CD4-positive, alpha-beta memory T cell (primary cell): ENCODE results near the gene ZFPM1. TPM values are rescaled to one million over a fixed set of nuclear protein-coding genes. Genes with fewer than 3 reads are reported as not detected.
"Not testable (repeated sequence)": the region's sequence is repeated elsewhere in the genome, so short reads cannot be mapped to it uniquely, and the experiment has no call there.

Experiments used
- CTCF ChIA-PET: fragments of 350-600 bp; sonication (Branson Sonifier 250); formaldehyde crosslinking; loops from one replicate; lab custom pipeline; 2021; ENCODE audit warnings: inconsistent platforms; ENCODE audit not compliant: partially characterized antibody; lab: Charles Lee
- POLR2A ChIA-PET: fragments of 350-600 bp; sonication (Branson Sonifier 250); formaldehyde crosslinking; loops from one replicate; lab custom pipeline; 2021; ENCODE audit not compliant: partially characterized antibody; lab: Charles Lee
- DNase-seq, 5 donors: peaks; one replicate each; pipeline versions ENCODE4 v3.0.0 to v3.0.0-alpha.2; 2020 to 2022; ENCODE audit warnings: mixed read lengths in 1 of 5
- H3K27ac ChIP-seq: one replicate; pipeline ENCODE4 v1.7.0; 2013; ENCODE audit warnings: low read depth, low read length
- H3K27me3 ChIP-seq: 2 replicates; pipeline ENCODE4 v1.7.0; 2013; ENCODE audit warnings: mild to moderate bottlenecking, low read length, moderate library complexity; ENCODE audit not compliant: insufficient read depth
- H3K36me3 ChIP-seq: 2 replicates; pipeline ENCODE4 v1.7.0; 2013; ENCODE audit warnings: mild to moderate bottlenecking, low read length, moderate library complexity; ENCODE audit not compliant: insufficient read depth
- H3K4me1 ChIP-seq: 2 replicates; pipeline ENCODE4 v1.7.0; 2013; ENCODE audit warnings: mild to moderate bottlenecking, low read length, moderate library complexity; ENCODE audit not compliant: insufficient read depth
- H3K4me3 ChIP-seq, 2 donors: one replicate each; pipeline ENCODE4 v1.7.0; 2013; ENCODE audit warnings: low read length in 2 of 2, mild to moderate bottlenecking in 1 of 2
- H3K9me3 ChIP-seq, 2 donors: one replicate each; pipeline ENCODE4 v1.7.0; 2013; ENCODE audit warnings: low read length in 2 of 2, control low read depth in 1 of 2; ENCODE audit not compliant: control insufficient read depth in 1 of 2
- H3K27ac Mint-ChIP-seq, 7 donors: one replicate each; pipeline ENCODE4 v1.8.0; 2020 to 2021; ENCODE audit warnings: mixed read lengths in 7 of 7, mild to moderate bottlenecking in 6 of 7, inconsistent platforms in 3 of 7, moderate library complexity in 3 of 7
- H3K27me3 Mint-ChIP-seq, 2 donors: one replicate each; pipeline ENCODE4 v1.8.0; 2020 to 2021; ENCODE audit warnings: mixed read lengths in 2 of 2
- H3K36me3 Mint-ChIP-seq, 2 donors: one replicate each; pipeline ENCODE4 v1.8.0; 2020 to 2021; ENCODE audit warnings: mixed read lengths in 2 of 2, inconsistent platforms in 1 of 2, mild to moderate bottlenecking in 1 of 2
- H3K4me1 Mint-ChIP-seq, 4 donors: one replicate each; pipeline ENCODE4 v1.8.0; 2020 to 2021; ENCODE audit warnings: mixed read lengths in 4 of 4, mild to moderate bottlenecking in 1 of 4
- H3K4me3 Mint-ChIP-seq, 8 donors: one replicate each; pipeline ENCODE4 v1.8.0; 2020 to 2021; ENCODE audit warnings: mixed read lengths in 8 of 8, mild to moderate bottlenecking in 7 of 8, moderate library complexity in 6 of 8, inconsistent platforms in 3 of 8
- H3K9me3 Mint-ChIP-seq, 8 donors: one replicate each; pipeline ENCODE4 v1.8.0; 2020 to 2021; ENCODE audit warnings: mixed read lengths in 8 of 8, mild to moderate bottlenecking in 5 of 8, inconsistent platforms in 3 of 8, moderate library complexity in 1 of 8
- intact Hi-C: fragments of 100-400 bp; cut with micrococcal nuclease; formaldehyde crosslinking; loops from one replicate; pipeline ENCODE4 v1.15.1; 2023
- polyA plus RNA-seq, 2 donors: library from polyadenylated mRNA; unstranded; fragments of 300-500 nt; fragmentation: Illumina TruSeq; gene quantifications; one replicate each; pipeline ENCODE4 v1.2.3, GENCODE V29; 2021
- total RNA-seq, 2 experiments: library from RNA; stranded (reverse); gene quantifications; one replicate each; pipeline ENCODE4 v1.2.3, GENCODE V29; 2021

The ZFPM1 gene
- total and polyA plus RNA-seq, 4 experiments from 2014 or later = 0.07 to 20.5 (median 9.7) TPM

- no peak for DNase-seq
- no peaks in the 10 kb centered on the region for H3K9me3 ChIP-seq
- H3K4me3 Mint-ChIP-seq = peak overlapping the region in 3 of 8 donors; percentile 30 to 63 (median 43)
- H3K4me1 Mint-ChIP-seq = peaks cover 26 to 84% (median 56%) of the 10 kb centered on the region in 4 donors
- no peaks in the 10 kb centered on the region for H3K36me3 Mint-ChIP-seq
- intact Hi-C loops = no loop called here
- no peaks in the 10 kb centered on the region for H3K36me3 ChIP-seq
- no peaks in the 10 kb centered on the region for H3K27me3 Mint-ChIP-seq
- peak overlapping the region; percentile 39 for H3K27ac ChIP-seq
- peaks cover 0 to 8% (median 0%) of the 10 kb centered on the region in 8 donors for H3K9me3 Mint-ChIP-seq
- no peak overlapping the region for H3K4me3 ChIP-seq
- H3K27ac Mint-ChIP-seq = peak overlapping the region; percentile 61 to 94 (median 81)
- ChIA-PET POLR2A (interaction anchor here (1.0 to 2.6 kb wide), 5 partner anchors 10 to 38 kb away, joined by 3 to 9 read pairs (median 4); no protein-coding TSS in a partner anchor), CTCF (no interaction called here)
- peaks cover 92% of the 10 kb centered on the region for H3K4me1 ChIP-seq
- H3K27me3 ChIP-seq = no peaks in the 10 kb centered on the region
Measured at GRCh38 chr16:88466949-88467348, 13.9 kb downstream of the ZFPM1 start.

GRCh38 chr16:88467541-88467944 lies 14.5 kb downstream of the ZFPM1 start:
- H3K9me3 Mint-ChIP-seq = peaks cover 0 to 8% (median 0%) of the 10 kb centered on the region in 8 donors
- H3K27me3 Mint-ChIP-seq = no peaks in the 10 kb centered on the region
- ChIA-PET CTCF (no interaction called here), POLR2A (interaction anchor here (1.5 to 2.6 kb wide), 4 partner anchors 11 to 13 kb away, joined by 3 to 9 read pairs (median 5); no protein-coding TSS in a partner anchor)
- peaks cover 27 to 81% (median 58%) of the 10 kb centered on the region in 4 donors for H3K4me1 Mint-ChIP-seq
- no peak for DNase-seq
- no peaks in the 10 kb centered on the region for H3K36me3 Mint-ChIP-seq
- H3K4me3 Mint-ChIP-seq = peak overlapping the region in 1 of 8 donors; percentile 46
- intact Hi-C loops = no loop called here
- H3K27me3 ChIP-seq = no peaks in the 10 kb centered on the region
- no peaks in the 10 kb centered on the region for H3K36me3 ChIP-seq
- peak overlapping the region in 5 of 7 donors; percentile 42 to 94 (median 75) for H3K27ac Mint-ChIP-seq
- H3K4me3 ChIP-seq = no peak overlapping the region
- H3K27ac ChIP-seq = no peak overlapping the region
- peaks cover 92% of the 10 kb centered on the region for H3K4me1 ChIP-seq
- no peaks in the 10 kb centered on the region for H3K9me3 ChIP-seq

GRCh38 chr16:88468275-88469129 lies 15.4 kb downstream of the ZFPM1 start:
- no peaks in the 10 kb centered on the region for H3K36me3 Mint-ChIP-seq
- POLR2A ChIA-PET = interaction anchor here (2.6 kb wide), 1 partner anchor 13 kb away, joined by 6 read pairs; no protein-coding TSS in a partner anchor
- Histone ChIP-seq H3K27me3 (no peaks in the 10 kb centered on the region), H3K9me3 (no peaks in the 10 kb centered on the region), H3K36me3 (no peaks in the 10 kb centered on the region), H3K4me3 (no peak overlapping the region), H3K4me1 (peaks cover 89% of the 10 kb centered on the region), H3K27ac (peak overlapping the region; percentile 63)
- peak in 1 of 5 donors; percentile 43 for DNase-seq
- peak overlapping the region in 6 of 7 donors; percentile 85 to 99 (median 96) for H3K27ac Mint-ChIP-seq
- peaks cover 29 to 74% (median 55%) of the 10 kb centered on the region in 4 donors for H3K4me1 Mint-ChIP-seq
- intact Hi-C loops = no loop called here
- H3K9me3 Mint-ChIP-seq = peaks cover 0 to 8% (median 0%) of the 10 kb centered on the region in 8 donors
- no peaks in the 10 kb centered on the region for H3K27me3 Mint-ChIP-seq
- CTCF ChIA-PET = no interaction called here
- peak overlapping the region in 2 of 8 donors; percentile 24 to 25 for H3K4me3 Mint-ChIP-seq

GRCh38 chr16:88469615-88470395 lies 16.7 kb downstream of the ZFPM1 start:
- H3K27ac ChIP-seq = peak overlapping the region; percentile 63
- peak overlapping the region in 1 of 2 donors; percentile 7 for H3K4me3 ChIP-seq
- H3K27me3 ChIP-seq = no peaks in the 10 kb centered on the region
- Mint-ChIP-seq H3K4me3 (peak overlapping the region; percentile 5 to 78 (median 66)), H3K4me1 (peaks cover 23 to 70% (median 49%) of the 10 kb centered on the region in 4 donors), H3K36me3 (no peaks in the 10 kb centered on the region), H3K27me3 (no peaks in the 10 kb centered on the region), H3K9me3 (peaks cover 0 to 10% (median 0%) of the 10 kb centered on the region in 8 donors), H3K27ac (peak overlapping the region; percentile 85 to 99 (median 95))
- intact Hi-C loops = no loop called here
- DNase-seq = peak; percentile 52 to 75 (median 70)
- peaks cover 76% of the 10 kb centered on the region for H3K4me1 ChIP-seq
- POLR2A ChIA-PET = interaction anchor here (0.9 to 2.3 kb wide), 2 partner anchors 15 to 17 kb away, joined by 4 to 11 read pairs; partner anchors contain the start of gene ZFPM1
- CTCF ChIA-PET = no interaction called here
- no peaks in the 10 kb centered on the region for H3K9me3 ChIP-seq
- H3K36me3 ChIP-seq = no peaks in the 10 kb centered on the region

- Mint-ChIP-seq H3K4me1 (peaks cover 23 to 66% (median 47%) of the 10 kb centered on the region in 4 donors), H3K4me3 (peak overlapping the region in 5 of 8 donors; percentile 43 to 78 (median 66)), H3K27ac (peak overlapping the region; percentile 77 to 99 (median 95)), H3K9me3 (peaks cover 0 to 10% (median 0%) of the 10 kb centered on the region in 8 donors)
- Histone ChIP-seq H3K27ac (peak overlapping the region; percentile 63), H3K4me1 (peaks cover 72% of the 10 kb centered on the region)
- CTCF ChIA-PET, H3K27me3 Mint-ChIP-seq, H3K27me3 ChIP-seq, H3K36me3 Mint-ChIP-seq, H3K36me3 ChIP-seq, H3K9me3 ChIP-seq, H3K4me3 ChIP-seq, intact Hi-C loops: not testable (repeated sequence)
- peak; percentile 56 to 78 (median 64) for DNase-seq
- POLR2A ChIA-PET = interaction anchor here (1.1 to 2.3 kb wide), 2 partner anchors 15 to 17 kb away, joined by 5 to 11 read pairs; partner anchors contain the start of gene ZFPM1
Measured at GRCh38 chr16:88470396-88470680, 17.3 kb downstream of the ZFPM1 start.

GRCh38 chr16:88470696-88471095 lies 17.6 kb downstream of the ZFPM1 start:
- POLR2A ChIA-PET = interaction anchor here (1.1 to 2.3 kb wide), 2 partner anchors 16 to 18 kb away, joined by 5 to 11 read pairs; partner anchors contain the start of gene ZFPM1
- intact Hi-C loops = not testable (repeated sequence)

More at GRCh38 chr16:88470696-88471095, 17.6 kb downstream of the ZFPM1 start:
- Mint-ChIP-seq H3K9me3 (peaks cover 0 to 10% (median 0%) of the 10 kb centered on the region in 8 donors), H3K4me3 (peak overlapping the region in 4 of 8 donors; percentile 22 to 72 (median 42)), H3K4me1 (peaks cover 23 to 66% (median 45%) of the 10 kb centered on the region in 4 donors), H3K27ac (peak overlapping the region; percentile 84 to 97 (median 90))
- H3K27me3 Mint-ChIP-seq, H3K4me3 ChIP-seq, H3K9me3 ChIP-seq, CTCF ChIA-PET, H3K36me3 ChIP-seq, H3K36me3 Mint-ChIP-seq, H3K27me3 ChIP-seq: not testable (repeated sequence)
- Histone ChIP-seq H3K27ac (peak overlapping the region; percentile 69), H3K4me1 (peaks cover 69% of the 10 kb centered on the region)
- DNase-seq = peak; percentile 64 to 77 (median 65)
